ENCODE data around the gene RXRA.

RXRA gene

GRCh38 chr9:134325813-134326723 lies at the start of gene RXRA:
TSS of gene RXRA (plus strand) at chr9:134326455. CDS start at chr9:134326632, 177 bp downstream.
- DNase-seq (ENCODE audit: low read depth in 3 of 3, low spot score in 1 of 3), result peak; percentile 34 to 57 (median 48)

GRCh38 chr9:134278286-134278685 lies 48.0 kb upstream of the RXRA start:
- DNase-seq (ENCODE audit: low read depth in 3 of 3, low spot score in 1 of 3), result no peak

DNA sequence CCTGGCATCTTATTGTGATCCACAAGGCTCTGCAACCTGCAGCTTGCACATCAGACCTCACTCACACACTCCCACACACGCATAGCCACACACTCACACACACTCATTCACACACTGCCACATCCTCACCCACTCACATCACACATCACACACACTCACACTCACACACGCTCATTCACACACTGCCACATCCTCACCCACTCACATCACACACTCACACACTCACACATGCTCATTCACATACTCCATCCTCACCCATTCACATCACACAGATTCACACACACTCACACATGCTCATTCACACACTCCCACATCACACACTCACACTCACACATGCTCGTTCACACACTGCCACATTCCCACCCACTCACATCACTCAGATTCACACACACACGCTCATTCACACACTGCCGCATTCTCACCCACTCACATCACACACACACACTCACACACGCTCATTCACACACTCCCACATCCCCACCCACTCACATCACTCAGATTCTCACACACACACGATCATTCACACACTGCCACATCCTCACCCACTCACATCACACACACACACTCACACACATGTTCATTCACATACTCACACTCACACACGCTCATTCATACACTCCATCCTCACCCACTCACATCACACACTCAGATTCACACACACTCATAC lies 47.1 kb upstream of the RXRA start:
- DNase-seq (ENCODE audit: low read depth in 3 of 3, low spot score in 1 of 3), result no peak

GRCh38 chr9:134282138-134282650 lies 44.1 kb upstream of the RXRA start:
- DNase-seq (ENCODE audit: low read depth in 3 of 3, low spot score in 1 of 3), result no peak

DNA sequence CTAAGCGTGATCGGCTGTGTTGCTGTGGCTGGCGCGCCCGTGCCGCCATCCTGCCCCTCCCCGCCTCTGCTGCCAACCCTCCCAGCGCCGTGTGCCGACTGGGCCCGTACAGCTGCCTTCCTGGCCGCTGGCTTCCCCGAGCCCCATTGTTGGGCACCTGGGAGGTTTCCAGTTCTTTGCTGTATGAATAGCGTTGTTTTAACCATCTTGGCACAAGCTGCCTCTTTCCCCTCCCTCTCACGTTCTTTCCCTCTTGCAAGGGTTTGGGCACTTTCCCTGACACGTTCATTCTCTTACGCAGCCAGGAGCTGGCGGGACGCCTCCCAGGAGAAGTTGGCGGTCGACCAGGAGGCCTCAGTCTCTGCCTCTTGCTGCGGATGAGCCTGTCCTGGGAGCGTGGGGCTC lies 43.1 kb upstream of the RXRA start:
- no peak for DNase-seq (ENCODE audit: low read depth in 3 of 3, low spot score in 1 of 3)

GRCh38 chr9:134283692-134284265 lies 42.5 kb upstream of the RXRA start:
- DNase-seq (ENCODE audit: low read depth in 3 of 3, low spot score in 1 of 3), result no peak

DNA sequence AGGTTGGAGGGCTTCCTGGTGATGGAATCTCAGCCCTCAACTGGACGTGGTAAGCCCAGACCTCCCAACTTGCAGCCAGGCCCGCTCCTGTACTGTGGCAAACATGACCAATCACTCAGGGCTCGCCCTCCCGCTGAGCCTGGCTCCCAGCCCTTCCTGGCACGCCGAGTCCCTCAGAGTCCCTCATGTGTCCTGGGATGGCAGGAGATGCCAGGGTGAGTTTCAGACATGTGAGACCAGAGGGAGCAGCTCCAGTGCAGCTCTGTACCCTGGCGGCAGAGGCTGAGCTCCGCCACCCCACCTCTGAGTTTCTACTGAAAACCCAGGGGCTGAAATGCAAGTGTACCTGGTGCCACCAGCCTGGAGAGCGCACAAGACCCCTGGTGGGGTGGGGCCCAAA lies 42.0 kb upstream of the RXRA start:
- no peak for DNase-seq (ENCODE audit: low read depth in 3 of 3, low spot score in 1 of 3)

GRCh38 chr9:134284741-134285140 lies 41.5 kb upstream of the RXRA start:
- DNase-seq (ENCODE audit: low read depth in 3 of 3, low spot score in 1 of 3), result no peak

DNA sequence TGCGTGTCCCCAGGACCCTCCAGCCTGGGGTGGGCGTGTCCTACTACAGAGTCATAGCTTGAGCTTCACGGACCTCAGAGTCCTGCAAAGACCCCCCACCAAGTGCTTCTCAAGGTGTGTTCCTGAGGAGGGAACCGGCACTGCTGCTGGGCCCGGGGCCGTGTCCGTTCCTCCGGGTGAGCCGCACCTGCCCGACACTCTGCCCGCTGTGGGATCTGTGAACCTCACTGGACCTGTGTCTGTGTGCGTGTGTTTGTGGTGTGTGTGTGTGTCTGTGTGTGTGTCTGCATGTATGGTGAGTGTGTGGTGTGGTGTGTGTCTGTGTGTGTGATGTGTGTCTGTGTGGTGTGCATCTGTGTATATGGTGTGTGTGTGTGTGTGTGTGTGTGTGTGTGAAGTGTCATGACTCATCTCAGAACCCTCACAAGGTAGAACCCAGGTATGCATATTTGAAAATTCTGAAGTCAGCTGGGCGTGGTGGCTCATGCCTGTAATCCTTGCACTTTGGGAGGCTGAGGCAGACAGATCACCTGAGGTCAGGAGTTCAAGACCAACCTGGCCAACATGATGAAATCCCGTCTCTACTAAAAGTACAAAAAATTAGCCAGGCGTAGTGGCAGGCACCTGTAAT lies 40.9 kb upstream of the RXRA start:
- DNase-seq (ENCODE audit: low read depth in 3 of 3, low spot score in 1 of 3), result no peak

GRCh38 chr9:134286471-134287245 lies 39.6 kb upstream of the RXRA start:
- DNase-seq (ENCODE audit: low read depth in 3 of 3, low spot score in 1 of 3), result no peak

- no peak for DNase-seq (ENCODE audit: low read depth in 3 of 3, low spot score in 1 of 3)
Observed at GRCh38 chr9:134287591-134288491, 38.4 kb upstream of the RXRA start.

- no peak for DNase-seq (ENCODE audit: low read depth in 3 of 3, low spot score in 1 of 3)
Observed at GRCh38 chr9:134288746-134289145, 37.5 kb upstream of the RXRA start.

- no peak for DNase-seq (ENCODE audit: low read depth in 3 of 3, low spot score in 1 of 3)
Observed at GRCh38 chr9:134289241-134289875, 36.9 kb upstream of the RXRA start.

GRCh38 chr9:134290603-134291451 lies 35.4 kb upstream of the RXRA start:
- no peak for DNase-seq (ENCODE audit: low read depth in 3 of 3, low spot score in 1 of 3)

DNA sequence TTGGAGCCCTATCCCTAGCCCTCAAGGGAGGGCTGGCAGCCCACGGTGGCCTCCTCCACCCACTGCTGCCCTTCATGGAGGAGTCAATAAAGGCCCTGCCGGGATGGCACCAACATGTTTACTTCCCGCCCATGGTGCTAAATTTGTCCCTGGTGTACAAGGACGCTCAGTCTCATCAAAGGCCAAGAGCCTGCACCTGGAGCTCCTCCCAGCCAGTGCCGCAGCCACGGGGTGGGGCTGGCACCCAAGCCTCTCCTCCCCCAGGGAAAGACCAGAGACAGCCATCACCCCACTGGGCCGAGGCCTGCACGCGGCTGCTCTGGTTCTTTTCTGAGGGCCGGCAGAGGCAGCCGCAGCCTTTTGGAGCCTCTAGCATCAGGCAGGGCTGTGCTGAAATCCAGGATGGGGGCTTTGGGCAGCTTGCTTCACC lies 34.8 kb upstream of the RXRA start:
- no peak for DNase-seq (ENCODE audit: low read depth in 3 of 3, low spot score in 1 of 3)

DNA sequence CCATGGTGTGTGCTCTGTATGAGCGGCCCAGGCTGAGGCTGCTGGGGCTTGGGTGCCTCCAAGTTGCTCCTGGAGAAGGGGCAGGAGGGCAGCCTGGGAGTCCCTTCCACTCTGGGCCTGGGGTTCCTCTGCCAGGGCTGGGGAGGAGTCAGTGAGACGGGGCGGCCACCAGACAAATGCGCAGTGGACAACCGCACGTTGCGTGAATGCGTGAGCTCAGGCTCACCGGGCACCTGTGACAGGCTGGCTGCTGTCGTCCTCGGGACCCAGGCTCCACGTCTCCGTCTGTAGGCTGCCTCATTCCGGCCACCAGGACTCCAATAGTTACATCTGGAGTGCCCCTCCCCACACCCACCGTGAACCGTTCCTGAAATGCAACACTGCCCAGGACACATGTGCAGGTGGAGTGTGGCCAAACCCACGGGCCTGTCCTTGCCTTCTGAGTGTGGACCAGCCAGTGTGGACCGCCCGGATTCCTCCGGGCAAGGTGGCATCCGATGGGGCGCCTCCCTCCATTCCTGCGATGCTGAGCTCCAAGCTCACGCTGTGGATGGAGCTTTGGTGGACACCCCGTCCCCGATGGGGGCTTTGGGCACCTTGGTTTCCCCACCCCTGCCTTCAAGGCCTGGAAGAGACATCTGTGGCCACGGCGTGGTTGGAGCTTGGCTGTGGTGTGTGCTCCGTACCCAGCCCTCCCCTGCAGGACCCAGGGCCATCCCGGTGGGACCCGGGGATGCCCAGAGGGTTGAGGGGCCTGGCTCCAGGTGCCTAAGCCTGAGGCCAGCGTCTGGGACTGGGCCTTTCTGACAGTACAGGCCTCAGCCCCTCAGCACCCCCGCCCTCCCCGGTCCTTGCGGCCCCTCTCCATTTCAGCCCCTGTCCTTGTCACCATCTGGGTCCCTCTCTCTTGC lies 34.0 kb upstream of the RXRA start:
- no peak for DNase-seq (ENCODE audit: low read depth in 3 of 3, low spot score in 1 of 3)

DNA sequence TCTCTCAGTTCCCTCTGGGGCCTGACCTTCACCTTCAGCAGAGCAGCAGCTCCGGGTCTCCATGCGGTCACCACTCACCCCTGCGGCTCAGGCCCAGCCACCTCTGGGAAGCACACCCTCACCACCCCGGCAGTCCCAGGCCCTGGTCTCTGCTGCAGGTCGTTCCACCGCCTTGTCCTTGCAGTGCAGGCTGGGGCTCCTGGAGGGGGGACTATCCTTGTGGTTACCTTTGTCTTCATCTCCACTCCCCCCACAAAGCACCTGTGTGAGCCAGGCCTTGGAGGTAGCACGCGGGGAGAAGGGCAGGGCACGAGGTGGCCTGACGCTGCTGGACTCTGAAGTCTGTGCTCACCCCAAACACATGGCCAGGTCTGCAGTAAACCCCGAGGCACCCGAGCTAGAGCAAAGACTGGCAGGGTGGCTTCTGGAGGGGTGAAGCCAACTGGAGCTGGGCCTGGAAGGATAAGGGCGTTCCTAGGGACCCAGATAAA lies 33.2 kb upstream of the RXRA start:
- DNase-seq (ENCODE audit: low read depth in 3 of 3, low spot score in 1 of 3), result no peak
